GM18867 (cell line): Measurements from ENCODE around the gene TMEM14A.
A peak's percentile ranks its signal among the peaks of the same experiment; 100 is the strongest.
"Not testable (repeated sequence)": the region's sequence is repeated elsewhere in the genome, so short reads cannot be mapped to it uniquely, and the experiment has no call there.

Experiments
- ATAC-seq: cut with Tn5 transposase; IDR thresholded peaks from one replicate; pipeline ENCODE4 v1.9.1; 2021; ENCODE audit warnings: mild to moderate bottlenecking, moderate library complexity; ENCODE audit not compliant: unreplicated experiment

The TMEM14A gene

GRCh38 chr6:52655941-52656340, 15.0 kb upstream of the TMEM14A start:
- not testable (repeated sequence) for ATAC-seq

GRCh38 chr6:52657870-52658269, 13.0 kb upstream of the TMEM14A start:
- no peak for ATAC-seq

- ATAC-seq: no peak
Measured at GRCh38 chr6:52661551-52661950, 9.4 kb upstream of the TMEM14A start.

- no peak for ATAC-seq
Measured at GRCh38 chr6:52662031-52662430, 8.9 kb upstream of the TMEM14A start.

- peak; percentile 37 for ATAC-seq
Measured at GRCh38 chr6:52663120-52663935, 7.6 kb upstream of the TMEM14A start.

GRCh38 chr6:52663936-52664185, 7.1 kb upstream of the TMEM14A start:
- no peak for ATAC-seq

GRCh38 chr6:52664186-52664990, 6.5 kb upstream of the TMEM14A start:
- ATAC-seq: peak; percentile 92

- ATAC-seq: no peak
Measured at GRCh38 chr6:52664991-52665686, 5.8 kb upstream of the TMEM14A start.

GRCh38 chr6:52666071-52666470, 4.8 kb upstream of the TMEM14A start:
- ATAC-seq: no peak

GRCh38 chr6:52666523-52666922, 4.4 kb upstream of the TMEM14A start:
- no peak for ATAC-seq

- no peak for ATAC-seq
Measured at GRCh38 chr6:52667572-52667971, 3.3 kb upstream of the TMEM14A start.

GRCh38 chr6:52671676-52672075, 763 bp downstream of the TMEM14A start:
- no peak for ATAC-seq

GRCh38 chr6:52672412-52673025, 1.6 kb downstream of the TMEM14A start:
- no peak for ATAC-seq

- ATAC-seq: no peak
Measured at GRCh38 chr6:52674666-52675065, 3.8 kb downstream of the TMEM14A start.

- ATAC-seq: no peak
Measured at GRCh38 chr6:52675372-52675771, 4.5 kb downstream of the TMEM14A start.

- ATAC-seq: not testable (repeated sequence)
Measured at GRCh38 chr6:52676631-52677030, 5.7 kb downstream of the TMEM14A start.

GRCh38 chr6:52681416-52681815, 10.5 kb downstream of the TMEM14A start:
- no peak for ATAC-seq

- no peak for ATAC-seq
Measured at GRCh38 chr6:52686878-52687699, 16.2 kb downstream of the TMEM14A start.

- no peak for ATAC-seq
Measured at GRCh38 chr6:52689857-52690256, 18.9 kb downstream of the TMEM14A start.

- ATAC-seq: no peak
Measured at GRCh38 chr6:52691718-52692117, 20.8 kb downstream of the TMEM14A start.
